K562 (cell line): ENCODE data around the gene CCR6. TPM values are rescaled to one million over a fixed set of nuclear protein-coding genes. Genes with fewer than 3 reads are reported as not detected.

ENCODE experiments used
- ATAC-seq: fragments of 200-7000 bp; cut with Tn5 transposase; 3 replicates; pipeline ENCODE4 v1.9.1; 2020; ENCODE audit warnings: moderate library complexity
- BruUV-seq: library from RNA; stranded (reverse); fragments of 400-500 nt; replicated peaks from 2 replicates; lab custom pipeline; 2021; lab: Mats Ljungman, UMichigan
- CTCF ChIA-PET: fragments of 300-600 bp; formaldehyde crosslinking; extraction: SDS; loops from one replicate; lab custom pipeline; 2021; ENCODE audit warnings: low intra/inter-chr PET ratio; lab: Yijun Ruan, JAX
- POLR2A ChIA-PET: fragments of 300-600, 350-650 bp; sonication (Branson Sonifier 250); formaldehyde crosslinking; extraction: SDS; loops from one replicate; lab custom pipeline; 2021; ENCODE audit warnings: antibody characterized with exemption, inconsistent platforms; lab: Yijun Ruan, JAX
- DNase-seq, 4 experiments: peaks; one replicate each; pipeline versions ENCODE4 v3.0.0 to v3.0.0-alpha.2; 2011 to 2018; ENCODE audit warnings: low spot score in 3 of 4, mixed read lengths in 3 of 4; ENCODE audit errors: extremely low read depth in 1 of 4
- FAIRE-seq: peaks from 2 replicates; lab custom pipeline; 2011; peaks lifted over from hg19 to GRCh38; lab: Jason Lieb, UNC
- H2AFZ ChIP-seq: 2 replicates; pipeline ENCODE4 v1.6.0; 2011; ENCODE audit warnings: low read depth, low read length, control low read depth, inconsistent platforms
- H3K27ac ChIP-seq: fragments of 200-600 bp; 3 replicates; pipeline ENCODE4 v1.8.0; 2011; ENCODE audit warnings: low read depth, mild to moderate bottlenecking, control low read depth, inconsistent platforms, low read length, moderate library complexity, mixed read lengths; ENCODE audit errors: extremely low read depth
- H3K27me3 ChIP-seq, 2 experiments: fragments of 300-600 bp in 1 of 2; 2 replicates in 1 of 2; 3 replicates in 1 of 2; pipeline versions ENCODE4 v1.6.0 to v1.8.0; 2011; ENCODE audit warnings: inconsistent platforms in 2 of 2, low read length in 2 of 2, mild to moderate bottlenecking in 1 of 2, mixed read lengths in 1 of 2, moderate library complexity in 1 of 2; ENCODE audit not compliant: control insufficient read depth in 2 of 2, insufficient read depth in 2 of 2
- H3K36me3 ChIP-seq: fragments of 300-600 bp; 3 replicates; pipeline ENCODE4 v1.8.0; 2011; ENCODE audit warnings: mild to moderate bottlenecking, low read length, inconsistent platforms; ENCODE audit not compliant: control insufficient read depth, insufficient read depth
- H3K4me1 ChIP-seq, 2 experiments: fragments of 200-600 bp in 1 of 2; replicated peaks in 1 of 2; 2 replicates in 1 of 2; 3 replicates in 1 of 2; pipeline versions ENCODE4 v1.5.1 to v1.8.0; 2011; ENCODE audit warnings: inconsistent platforms in 2 of 2, low read length in 2 of 2, mild to moderate bottlenecking in 1 of 2, mixed read lengths in 1 of 2, moderate library complexity in 1 of 2; ENCODE audit not compliant: control insufficient read depth in 2 of 2, insufficient read depth in 2 of 2
- H3K4me2 ChIP-seq: 2 replicates; pipeline ENCODE4 v1.6.1; 2011; ENCODE audit warnings: low read length, control low read depth, inconsistent platforms, mixed read lengths; ENCODE audit not compliant: insufficient read depth
- H3K4me3 ChIP-seq: fragments of 200-600 bp; sonication (generic), shearing (Covaris generic); 2 replicates; pipeline ENCODE4 v1.5.1; 2016; ENCODE audit warnings: control low read depth, inconsistent platforms
- H3K79me2 ChIP-seq: fragments of 200-600 bp; 3 replicates; pipeline ENCODE4 v1.8.0; 2011; ENCODE audit warnings: low read length, inconsistent platforms; ENCODE audit not compliant: control insufficient read depth, insufficient read depth
- H3K9ac ChIP-seq, 2 experiments: 2 replicates each; pipeline versions ENCODE4 v1.6.0 to v1.6.1; 2011; ENCODE audit warnings: low read depth in 2 of 2, low read length in 2 of 2, control low read depth in 1 of 2, inconsistent platforms in 1 of 2, mild to moderate bottlenecking in 1 of 2, mixed read lengths in 1 of 2; ENCODE audit not compliant: insufficient read depth in 1 of 2
- H3K9me1 ChIP-seq: one replicate; pipeline ENCODE4 v1.6.0; 2011; ENCODE audit warnings: inconsistent platforms, mild to moderate bottlenecking, low read length, moderate library complexity; ENCODE audit not compliant: control insufficient read depth, insufficient read depth
- H3K9me3 ChIP-seq: replicated peaks from 2 replicates; pipeline ENCODE4 v1.5.1; 2011; ENCODE audit warnings: low read depth, low read length, inconsistent platforms; ENCODE audit not compliant: control insufficient read depth, insufficient read depth
- H4K20me1 ChIP-seq: replicated peaks from 2 replicates; pipeline ENCODE4 v1.6.1; 2011; ENCODE audit warnings: low read length, inconsistent platforms, mixed read lengths; ENCODE audit not compliant: control insufficient read depth, insufficient read depth
- ARID1B ChIP-seq: fragments of 450-650 bp; IDR thresholded peaks from 2 replicates; pipeline ENCODE4 v1.6.1; 2016; ENCODE audit warnings: antibody characterized with exemption, mild to moderate bottlenecking, inconsistent platforms
- ATF1 ChIP-seq, 2 experiments: fragments of 450-650 bp in 1 of 2; IDR thresholded peaks; 2 replicates each; pipeline ENCODE4 v1.6.1; 2016; ENCODE audit warnings: missing compliant biosample characterization in 1 of 2, missing genetic modification characterization in 1 of 2
- ATF7 ChIP-seq: fragments of 450-650 bp; IDR thresholded peaks from 2 replicates; pipeline ENCODE4 v1.7.1; 2014; ENCODE audit warnings: mild to moderate bottlenecking, moderate library complexity
- BRF1 ChIP-seq: IDR thresholded peaks from 3 replicates; pipeline ENCODE4 v1.6.1; 2011; ENCODE audit warnings: borderline replicate concordance, mild to moderate bottlenecking; ENCODE audit not compliant: insufficient read length; ENCODE audit errors: extremely low read depth
- CBX2 ChIP-seq: fragments of 200-600 bp; sonication (generic); IDR thresholded peaks from one replicate; pipeline ENCODE4 v1.6.1; 2012; ENCODE audit warnings: mild to moderate bottlenecking, low read length, inconsistent platforms; ENCODE audit not compliant: insufficient read depth, poor library complexity, severe bottlenecking
- COPS2 ChIP-seq: fragments of 450-650 bp; conservative IDR thresholded peaks from 2 replicates; pipeline ENCODE4 v1.6.1; 2016; ENCODE audit warnings: mild to moderate bottlenecking, moderate library complexity
- HDAC2 ChIP-seq: fragments of 450-650 bp; IDR thresholded peaks from 2 replicates; pipeline ENCODE4 v1.6.1; 2016; ENCODE audit warnings: mild to moderate bottlenecking
- HDAC3 ChIP-seq: fragments of 450-650 bp; IDR thresholded peaks from 2 replicates; pipeline ENCODE4 v1.6.1; 2018; ENCODE audit warnings: borderline replicate concordance, mild to moderate bottlenecking, moderate library complexity; ENCODE audit not compliant: partially characterized antibody
- SMAD3 ChIP-seq: fragments of 450-650 bp; formaldehyde crosslinking; conservative IDR thresholded peaks from 2 replicates; pipeline ENCODE4 v1.4.0; 2020; ENCODE audit warnings: mild to moderate bottlenecking
- SMC3 ChIP-seq: conservative IDR thresholded peaks from 2 replicates; pipeline ENCODE4 v1.6.1; 2011; ENCODE audit warnings: low read depth, low read length, improper control_type of control experiment; ENCODE audit not compliant: insufficient read depth
- TOE1 ChIP-seq, 2 experiments: fragments of 450-650 bp in 1 of 2; sonication (generic) in 1 of 2; formaldehyde crosslinking in 1 of 2; IDR thresholded peaks; 2 replicates each; pipeline versions ENCODE4 v1.7.1 to v1.8.0; 2016 to 2022; ENCODE audit warnings: borderline replicate concordance in 2 of 2, mild to moderate bottlenecking in 2 of 2, antibody characterized with exemption in 1 of 2, inconsistent platforms in 1 of 2, low read depth in 1 of 2, missing genetic modification reagents in 1 of 2, moderate library complexity in 1 of 2
- ZC3H11A ChIP-seq: IDR thresholded peaks from 2 replicates; pipeline ENCODE4 v1.6.1; 2012; ENCODE audit warnings: low read depth, low read length, improper control_type of control experiment
- ZNF140 ChIP-seq: fragments of 250-450 bp; sonication (Bioruptor Pico); IDR thresholded peaks from 2 replicates; pipeline ENCODE4 v1.8.0; 2021; ENCODE audit warnings: moderate library complexity, mild to moderate bottlenecking, inconsistent platforms
- ZNF316 ChIP-seq: fragments of 450-650 bp; IDR thresholded peaks from 2 replicates; pipeline ENCODE4 v1.6.1; 2016
- ZNF41 ChIP-seq: fragments of 250-450 bp; sonication (Bioruptor Pico); conservative IDR thresholded peaks from 2 replicates; pipeline ENCODE4 v1.4.0; 2020; ENCODE audit warnings: mild to moderate bottlenecking
- WGBS: fragments of 100-300 bp; shearing (Covaris generic); methylation state at CpG from one replicate; pipeline ENCODE4 v1.1.6; 2016; ENCODE audit warnings: low coverage, mixed read lengths; ENCODE audit not compliant: insufficient coverage; ENCODE audit errors: missing lambda C conversion rate; 5-methylcytosine and 5-hydroxymethylcytosine counted together
- in situ Hi-C: fragments of 300-500 bp; cut with MboI; formaldehyde crosslinking; loops from 4 replicates; pipeline ENCODE4 v1.15.0; 2018; ENCODE audit warnings: inconsistent platforms, mixed read lengths
- intact Hi-C: fragments of 100-400 bp; cut with micrococcal nuclease; formaldehyde crosslinking; loops from 2 replicates; pipeline ENCODE4 v1.14.2; 2022
- polyA plus RNA-seq, 8 experiments: library from polyadenylated mRNA; depleted of rRNA in 4 of 8; stranded (reverse) in 5 of 8; unstranded in 3 of 8; fragments of >200 nt; fragmentation: Nextera tagmentation in 2 of 8; fragmentation: Illumina TruSeq in 1 of 8; extraction: Ambion mirVana in 2 of 8; extraction: Trizol in 1 of 8; gene quantifications; 2 replicates each; pipeline versions ENCODE4 v1.2.1 to v1.2.3, GENCODE V29; 2011 to 2014; ENCODE audit warnings: inconsistent platforms in 1 of 8, missing spikeins in 1 of 8
- total RNA-seq, 7 experiments: library from RNA; depleted of rRNA in 6 of 7; stranded (reverse); fragments of >200 nt in 6 of 7; fragmentation: Illumina TruSeq in 2 of 7; extraction: Trizol in 2 of 7; gene quantifications; 2 replicates each; pipeline versions ENCODE4 v1.2.1 to v1.2.3, GENCODE V29; 2011 to 2021; ENCODE audit warnings: low replicate concordance in 1 of 7
- TF ChIP-seq, protein P1 (sequence below): IDR thresholded peaks from 2 replicates; pipeline ENCODE4 v1.6.1; 2011; ENCODE audit not compliant: insufficient read length; ENCODE audit errors: extremely low read depth
- TF ChIP-seq, protein P2 (sequence below): fragments of 250-450 bp; sonication (Bioruptor Pico); IDR thresholded peaks from 2 replicates; pipeline ENCODE4 v1.5.0; 2020; ENCODE audit warnings: mild to moderate bottlenecking
- TF ChIP-seq, protein P3 (sequence below), 2 experiments: fragments of 250-450 bp in 1 of 2; fragments of 450-650 bp in 1 of 2; sonication (Bioruptor Pico) in 1 of 2; IDR thresholded peaks; 2 replicates each; pipeline versions ENCODE4 v1.6.1 to v1.8.0; 2016 to 2021; ENCODE audit warnings: mild to moderate bottlenecking in 2 of 2, moderate library complexity in 2 of 2, missing compliant biosample characterization in 1 of 2, missing genetic modification characterization in 1 of 2

The CCR6 gene
- total and polyA plus RNA-seq, 9 of the 15 experiments (the other 6 are each of a cell fraction or from before 2014, with no cell fraction given) = not detected

DNA sequence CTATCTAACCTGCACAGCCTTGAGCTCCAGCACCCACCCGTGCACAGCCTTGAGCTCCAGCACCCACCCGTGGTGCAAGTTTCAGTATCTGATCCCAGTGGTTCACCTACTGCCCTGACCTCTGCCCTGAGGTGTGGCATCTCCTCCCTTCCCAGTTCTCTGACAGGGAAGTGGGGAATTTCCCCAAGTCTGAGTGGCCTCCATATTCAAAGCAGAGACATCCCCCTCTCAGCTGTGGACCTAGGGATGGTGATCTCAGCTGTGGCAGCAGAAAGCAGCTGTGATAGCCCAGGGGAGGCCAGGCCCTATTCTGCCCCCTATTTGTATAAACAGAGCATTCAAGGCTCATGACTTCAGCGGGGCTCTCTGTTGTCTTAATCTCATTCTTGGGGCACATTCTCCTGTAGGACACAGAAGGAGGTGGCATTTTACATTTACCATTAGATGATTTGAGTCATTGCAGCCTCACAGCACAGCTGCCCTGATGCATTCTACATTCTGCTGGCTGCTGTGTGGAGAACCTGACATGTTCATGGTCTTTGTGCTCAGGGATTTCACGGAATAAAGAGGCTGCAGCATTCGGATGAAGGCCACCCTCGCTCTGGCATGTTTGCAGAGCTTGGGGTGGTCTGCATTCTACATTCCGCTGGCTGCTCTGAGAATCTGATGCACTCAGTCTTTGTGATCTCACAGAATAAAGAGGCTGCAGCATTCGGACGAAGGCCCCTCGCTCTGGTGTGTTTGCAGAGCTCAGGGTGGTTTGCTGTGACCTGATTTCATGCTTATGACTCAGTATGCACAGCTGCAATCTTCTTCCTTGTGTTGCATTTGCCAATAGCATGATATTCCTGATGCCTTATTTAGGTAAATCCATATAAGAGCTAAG lies 17.9 kb downstream of the CCR6 start:
- ChIA-PET CTCF (interaction anchor here (1.6 kb wide), 1 partner anchor 354 kb away, joined by 10 read pairs; no protein-coding TSS in a partner anchor), POLR2A (no interaction called here)
- Histone ChIP-seq H3K4me2 (no peak overlapping the region), H3K4me1 (no peaks in the 10 kb centered on the region), H3K4me3 (no peak overlapping the region), H3K79me2 (no peaks in the 10 kb centered on the region), H3K36me3 (no peaks in the 10 kb centered on the region), H3K9ac (no peak overlapping the region), H3K27ac (no peak overlapping the region), H2AFZ (no peak overlapping the region), H4K20me1 (0 out of 2 replicates have a peak, but pooled peaks cover 7% of the 10 kb centered on the region), H3K9me1 (no peaks in the 10 kb centered on the region), H3K9me3 (no peaks in the 10 kb centered on the region), H3K27me3 (peaks cover 34 to 66% of the 10 kb centered on the region in 2 experiments)
- FAIRE-seq = no peak
- intact Hi-C loops (loop anchor here (5.0 kb wide), 1 partner anchor 144 kb away; the partner anchor contains the start of gene CEP43), in situ Hi-C loops (no loop called here)
- no peak for DNase-seq
- no TSS peak for BruUV-seq
- ATAC-seq = no peak
- WGBS = under 1% methylated on average over 10 of the region's 10 CpGs
- TF ChIP-seq, protein P1, sequence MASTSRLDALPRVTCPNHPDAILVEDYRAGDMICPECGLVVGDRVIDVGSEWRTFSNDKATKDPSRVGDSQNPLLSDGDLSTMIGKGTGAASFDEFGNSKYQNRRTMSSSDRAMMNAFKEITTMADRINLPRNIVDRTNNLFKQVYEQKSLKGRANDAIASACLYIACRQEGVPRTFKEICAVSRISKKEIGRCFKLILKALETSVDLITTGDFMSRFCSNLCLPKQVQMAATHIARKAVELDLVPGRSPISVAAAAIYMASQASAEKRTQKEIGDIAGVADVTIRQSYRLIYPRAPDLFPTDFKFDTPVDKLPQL = no peak
- TF ChIP-seq ATF1 (CRISPR knock-in tag; IDR thresholded peaks at IDR 0.05) (no peak), ATF1 (tag; IDR thresholded peaks at IDR 0.05) (no peak), SMAD3 (CRISPR knock-in tag) (no peak), COPS2 (no peak), CBX2 (no peak), ZNF316 (no peak), BRF1 (no peak), SMC3 (no peak), ZNF140 (CRISPR knock-in tag) (no peak), TOE1 (IDR thresholded peaks at IDR 0.05; ENCODE audit: borderline replicate concordance) (no peak), TOE1 (CRISPR knock-in tag; IDR thresholded peaks at IDR 0.05; ENCODE audit: borderline replicate concordance, low read depth) (no peak), ARID1B (no peak), HDAC2 (no peak), HDAC3 (no peak), ZNF41 (CRISPR knock-in tag) (no peak), ATF7 (no peak), ZC3H11A (no peak)
- TF ChIP-seq, protein P2, sequence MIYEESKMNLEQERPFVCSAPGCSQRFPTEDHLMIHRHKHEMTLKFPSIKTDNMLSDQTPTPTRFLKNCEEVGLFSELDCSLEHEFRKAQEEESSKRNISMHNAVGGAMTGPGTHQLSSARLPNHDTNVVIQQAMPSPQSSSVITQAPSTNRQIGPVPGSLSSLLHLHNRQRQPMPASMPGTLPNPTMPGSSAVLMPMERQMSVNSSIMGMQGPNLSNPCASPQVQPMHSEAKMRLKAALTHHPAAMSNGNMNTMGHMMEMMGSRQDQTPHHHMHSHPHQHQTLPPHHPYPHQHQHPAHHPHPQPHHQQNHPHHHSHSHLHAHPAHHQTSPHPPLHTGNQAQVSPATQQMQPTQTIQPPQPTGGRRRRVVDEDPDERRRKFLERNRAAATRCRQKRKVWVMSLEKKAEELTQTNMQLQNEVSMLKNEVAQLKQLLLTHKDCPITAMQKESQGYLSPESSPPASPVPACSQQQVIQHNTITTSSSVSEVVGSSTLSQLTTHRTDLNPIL (CRISPR knock-in tag) = no peak
- TF ChIP-seq, protein P3, sequence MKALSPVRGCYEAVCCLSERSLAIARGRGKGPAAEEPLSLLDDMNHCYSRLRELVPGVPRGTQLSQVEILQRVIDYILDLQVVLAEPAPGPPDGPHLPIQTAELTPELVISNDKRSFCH (CRISPR knock-in tag; IDR thresholded peaks at IDR 0.05) = no peak
- TF ChIP-seq, protein P3 (tag; IDR thresholded peaks at IDR 0.05) = no peak
